ENCODE measurements around the gene RPL22.

RPL22 gene

DNA sequence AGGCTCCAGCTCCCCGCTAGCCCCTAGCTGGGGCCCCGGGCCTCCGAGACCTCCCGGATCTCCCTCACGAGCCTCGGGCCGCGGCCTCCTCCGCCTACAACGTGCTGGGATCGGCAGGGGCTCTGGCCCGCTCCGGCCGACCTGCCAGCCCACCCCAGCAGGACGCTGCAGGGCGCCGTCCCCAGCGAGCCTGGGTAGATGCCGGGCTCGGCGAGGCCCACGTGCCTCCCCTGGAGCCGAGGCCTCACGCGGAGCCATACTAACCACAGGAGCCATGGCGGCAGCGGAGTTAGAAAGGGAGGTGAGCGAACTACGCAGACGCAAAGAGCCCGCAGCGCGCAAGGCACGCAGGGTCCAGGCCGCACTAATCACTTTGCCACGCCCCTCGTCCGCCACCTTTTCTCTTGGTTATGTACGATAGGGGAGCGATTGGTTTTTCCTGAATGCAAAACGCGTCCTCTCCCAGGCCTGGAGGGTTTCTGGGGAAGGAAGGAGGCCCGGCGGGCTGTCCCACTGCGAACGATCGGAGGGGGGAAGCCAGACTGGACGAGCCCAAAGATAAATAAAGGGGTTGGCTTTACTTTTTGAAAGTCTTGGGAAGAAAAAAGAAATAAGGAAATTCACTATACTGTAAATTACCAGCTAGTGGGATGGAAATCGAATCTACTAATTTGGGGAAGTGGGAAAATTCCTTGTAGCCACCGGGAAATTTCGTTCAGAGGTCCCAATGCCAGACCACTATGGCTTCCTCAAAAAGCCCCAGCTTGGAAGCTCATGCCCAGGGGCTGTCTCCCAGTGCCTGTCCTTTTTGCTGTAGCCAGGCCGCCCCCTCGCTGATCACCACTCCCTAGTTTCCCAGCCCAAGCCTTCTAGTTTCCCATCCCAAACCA is at the start of gene RPL22:
TSS of gene RPL22 (minus strand) at position 298 of the 890 bp plus-strand sequence. CDS start at position 276, 22 bp downstream.
- DNase-seq = peak; percentile 96

DNA sequence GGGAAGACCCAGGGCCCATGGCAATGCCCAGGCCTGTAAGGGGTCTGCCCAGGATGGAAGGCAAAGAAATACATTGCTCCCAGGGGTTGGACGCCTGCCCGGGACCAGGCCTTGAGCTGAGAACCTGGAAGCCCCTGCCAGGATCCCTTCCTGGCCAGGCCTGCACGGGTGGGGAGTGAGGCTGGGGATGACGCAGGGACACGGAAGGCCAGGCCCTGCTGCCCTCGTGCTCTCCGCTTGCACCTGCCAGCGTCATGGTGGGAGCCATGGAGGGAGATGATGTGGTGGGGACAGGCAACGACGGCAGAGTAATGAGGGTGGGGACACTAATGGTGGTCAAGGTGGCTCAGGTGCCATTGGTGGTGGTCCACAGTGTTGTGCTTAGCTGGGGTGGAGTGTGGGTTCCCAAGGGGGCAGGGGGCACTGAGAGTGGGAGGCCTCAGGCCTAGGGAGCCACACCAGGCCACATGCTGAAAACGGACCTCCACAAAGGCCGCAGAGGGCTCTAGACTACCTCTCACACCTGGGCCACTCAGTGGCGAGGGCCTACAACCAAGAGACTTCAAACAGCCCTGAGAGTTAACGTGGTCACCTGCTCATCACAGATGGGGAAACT is 48.9 kb upstream of the RPL22 start:
- no peak for DNase-seq

DNA sequence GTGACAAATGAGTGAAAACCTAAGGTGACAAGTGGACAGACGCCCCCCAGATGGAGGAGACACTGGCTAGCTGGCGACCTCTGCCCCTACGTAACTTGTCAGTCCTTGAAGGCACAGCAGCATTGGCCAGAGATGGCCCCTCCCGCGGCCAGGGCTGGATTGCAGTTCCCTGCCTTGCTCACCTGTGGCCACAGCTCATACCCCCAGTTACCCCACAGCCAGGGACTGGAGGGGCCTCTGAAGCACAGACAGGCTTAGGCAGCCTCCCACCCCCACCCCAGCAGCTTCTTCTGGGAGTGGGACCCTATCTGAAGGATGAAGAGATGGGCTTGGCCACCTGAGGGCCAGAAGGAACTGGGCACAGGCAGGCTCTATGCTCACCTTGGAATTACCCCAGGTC is 48.3 kb upstream of the RPL22 start:
- DNase-seq = no peak

DNA sequence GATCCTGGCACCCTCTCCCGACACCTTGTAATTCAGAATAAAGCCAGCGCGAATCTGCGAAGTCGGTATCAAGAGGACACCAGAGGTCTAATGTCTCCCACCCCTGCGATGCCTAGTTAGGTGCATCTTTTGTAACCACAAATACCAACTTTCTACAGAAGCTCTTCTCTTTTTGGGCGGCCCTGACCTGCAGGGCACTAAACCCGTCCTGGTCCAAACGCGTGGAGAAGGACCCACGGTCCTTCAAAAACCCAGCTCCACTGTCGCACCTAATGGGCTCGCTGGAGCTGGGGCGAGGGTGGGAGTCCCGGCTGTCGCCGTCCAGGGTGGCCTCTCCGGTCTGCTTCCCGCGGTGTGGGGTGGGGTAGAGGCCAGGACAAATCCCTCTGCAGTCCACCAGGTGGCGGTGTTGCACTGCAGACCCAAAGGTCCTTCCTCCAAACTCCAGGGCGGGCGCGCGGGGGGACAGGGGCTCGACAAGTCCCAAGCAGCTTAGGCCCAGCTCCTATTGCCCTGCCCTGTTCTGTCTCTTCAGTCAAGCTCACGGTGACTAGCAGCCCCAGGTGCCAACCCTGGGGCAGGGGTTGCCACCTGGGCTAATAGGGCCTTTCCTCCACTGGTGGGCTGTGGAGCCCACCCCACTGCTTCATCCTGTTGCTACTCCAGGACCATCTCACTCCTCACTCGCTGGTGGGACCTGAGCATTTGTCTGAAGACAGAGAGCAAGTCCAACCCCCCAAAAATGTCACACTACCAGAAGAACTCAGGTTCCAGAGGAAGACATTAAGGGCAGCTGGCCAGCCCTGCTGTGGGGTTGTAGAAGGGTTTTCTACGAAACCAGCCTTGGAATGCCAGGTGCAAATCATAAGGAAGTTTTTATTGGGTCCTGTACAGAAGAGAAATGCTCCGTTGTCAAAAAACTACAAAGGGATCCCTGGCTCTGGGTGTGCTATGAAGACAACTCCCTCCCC is 47.4 kb upstream of the RPL22 start:
- DNase-seq = peak; percentile 94

DNA sequence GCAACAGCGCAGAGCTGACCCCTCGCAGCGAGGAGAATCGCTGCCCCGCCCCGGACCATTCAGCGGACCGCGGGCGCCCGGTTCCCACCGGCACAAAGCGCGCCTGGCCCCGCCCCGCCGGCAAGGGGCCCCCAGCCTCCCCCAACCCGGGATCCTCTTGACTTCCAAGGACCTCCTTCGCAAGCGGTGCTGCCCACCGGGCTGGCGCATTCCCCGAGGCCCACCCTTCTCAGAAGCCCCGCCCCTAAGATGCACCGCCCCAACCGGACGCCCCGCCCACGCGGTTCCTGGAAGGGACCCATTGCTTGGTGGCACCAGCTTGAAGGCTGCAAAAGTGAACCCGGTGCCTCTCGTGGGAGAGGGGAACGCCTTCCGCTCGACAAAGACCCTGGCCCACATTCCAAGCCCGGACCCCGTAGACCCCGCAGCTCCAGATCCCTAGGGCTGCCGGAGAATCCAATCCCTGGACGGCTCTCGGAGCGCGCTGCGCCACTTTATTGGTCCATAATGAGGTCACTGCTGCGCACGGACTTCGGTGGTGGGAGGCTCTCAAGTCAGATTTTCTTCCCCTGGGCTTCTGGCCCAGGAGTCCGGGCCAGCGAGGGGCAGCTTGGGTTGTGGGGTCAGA is 46.6 kb upstream of the RPL22 start:
- DNase-seq = peak; percentile 82

DNA sequence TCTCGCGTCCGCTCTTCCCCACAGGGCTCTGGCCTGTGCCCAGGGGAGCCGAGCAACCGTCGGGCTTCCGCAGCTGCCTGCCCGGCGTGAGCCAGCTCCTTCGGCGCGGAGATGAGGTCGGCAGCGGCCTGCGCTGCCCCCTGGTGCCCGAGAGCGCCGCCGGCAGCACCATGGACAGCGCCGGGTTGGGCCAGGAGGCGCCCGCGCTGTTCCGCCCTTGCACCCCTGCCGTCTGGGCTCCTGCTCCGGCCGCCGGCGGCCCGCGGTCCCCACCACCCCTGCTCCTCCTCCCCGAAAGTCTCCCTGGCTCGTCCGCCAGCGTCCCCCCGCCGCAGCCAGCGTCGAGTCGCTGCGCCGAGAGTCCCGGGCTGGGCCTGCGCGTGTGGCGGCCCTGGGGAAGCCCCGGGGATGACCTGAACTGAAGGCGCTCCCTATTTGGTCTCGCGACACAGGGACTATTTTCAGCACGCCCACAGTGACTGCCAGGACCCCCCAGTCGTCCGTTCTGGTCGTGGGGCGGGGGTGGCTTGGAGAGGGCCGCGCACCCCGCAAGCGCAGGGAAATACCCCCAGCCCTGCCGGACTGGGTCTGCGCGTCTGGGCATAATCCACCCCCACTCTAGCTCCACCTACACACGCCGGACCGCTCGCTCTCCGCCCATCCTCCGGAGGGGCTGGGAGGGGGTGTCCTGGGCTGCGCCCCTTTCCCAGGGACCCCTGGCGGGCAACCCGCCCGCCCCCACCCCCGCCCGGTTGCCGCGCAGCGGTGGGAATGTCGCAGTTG is 45.9 kb upstream of the RPL22 start:
- peak; percentile 91 for DNase-seq

DNA sequence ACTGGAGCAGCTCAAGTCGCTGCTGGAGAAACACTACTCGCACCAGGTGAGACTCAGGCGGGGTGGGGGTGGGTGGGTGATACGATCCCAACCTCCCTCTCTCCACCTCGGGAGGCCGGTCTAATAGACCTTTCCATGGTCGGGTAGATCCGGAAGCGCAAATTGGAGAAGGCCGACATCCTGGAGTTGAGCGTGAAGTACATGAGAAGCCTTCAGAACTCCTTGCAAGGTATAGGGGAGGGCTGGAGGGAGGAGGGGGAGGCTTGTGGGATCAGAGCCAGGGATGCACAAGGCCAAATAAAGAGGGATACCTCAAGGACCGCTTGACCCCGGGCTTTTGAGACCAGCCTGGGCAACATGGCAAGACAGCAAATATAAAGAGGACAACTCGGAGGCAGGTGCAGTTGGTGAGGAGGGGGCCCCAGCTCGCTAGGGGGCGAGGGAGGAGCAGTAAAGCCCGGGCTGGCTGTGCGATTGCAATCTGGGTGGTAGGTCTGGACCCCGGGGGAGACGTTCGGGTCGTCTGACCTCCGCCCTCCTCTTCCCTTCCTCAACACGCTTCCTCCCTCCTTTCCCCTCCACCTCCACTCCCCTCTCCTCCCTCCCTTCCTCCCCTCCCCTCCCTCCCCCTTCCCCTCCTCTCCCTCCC is 45.1 kb upstream of the RPL22 start:
- DNase-seq = no peak

DNA sequence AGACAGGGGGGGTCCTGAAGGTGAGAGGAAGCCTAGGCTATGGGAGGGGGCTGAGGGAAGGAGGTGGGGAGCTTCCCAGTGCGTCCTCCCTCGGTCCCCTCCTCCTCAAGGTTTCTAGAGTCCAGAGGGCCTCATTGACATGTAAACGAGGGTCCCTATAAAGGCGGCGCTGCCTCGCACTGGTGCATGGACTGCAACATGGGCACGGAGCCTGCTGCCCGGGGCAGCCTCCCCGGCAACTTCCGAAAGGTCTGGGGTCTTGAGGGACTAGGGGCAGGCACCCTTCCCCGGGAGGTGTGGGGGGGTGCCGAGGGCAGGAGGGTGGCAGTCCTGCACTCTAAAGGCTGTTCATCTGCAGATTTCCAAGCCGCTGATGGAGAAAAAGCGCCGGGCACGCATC is 44.6 kb upstream of the RPL22 start, which contains the start of gene HES3:
TSS of gene HES3 (plus strand) at position 187 of the 400 bp plus-strand sequence. CDS start at position 374, 187 bp downstream.
- no peak for DNase-seq

DNA sequence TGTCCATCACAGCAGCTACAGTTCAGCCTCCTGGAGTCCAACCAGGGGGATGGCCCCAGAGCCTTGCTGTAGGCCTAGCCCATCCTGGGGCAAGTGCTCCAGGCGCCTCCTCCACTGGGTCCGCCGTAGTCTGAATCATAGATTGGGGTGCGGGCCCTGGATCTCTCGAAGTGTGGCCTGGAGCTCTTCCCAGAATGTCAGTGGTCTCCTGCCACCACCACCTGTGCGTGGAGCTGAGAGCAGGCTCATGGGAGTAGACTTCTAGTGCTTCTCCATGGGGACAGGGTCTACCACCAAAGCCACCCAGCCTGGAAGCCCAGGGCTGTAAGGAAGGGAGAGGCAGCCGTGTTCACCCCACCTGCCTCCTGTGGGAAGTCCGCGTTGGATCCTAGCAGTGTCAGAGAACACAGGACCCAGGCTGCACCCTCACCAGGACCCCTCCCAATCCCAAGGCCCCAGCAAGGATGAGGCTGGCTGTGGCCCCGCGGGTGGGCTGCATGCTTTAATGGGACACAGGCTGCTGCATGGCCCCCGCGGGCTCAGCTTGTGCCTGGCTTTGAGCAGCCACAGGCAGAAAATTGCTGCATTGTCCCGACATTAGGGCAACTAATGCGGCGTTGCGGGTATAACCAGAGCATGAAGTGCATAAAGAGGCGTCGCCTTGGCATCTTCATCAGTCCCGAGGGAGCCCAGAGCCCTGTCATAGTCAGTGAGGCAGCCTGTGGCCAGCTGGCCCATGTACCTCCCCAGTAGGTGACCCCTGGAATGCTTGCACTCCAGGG is 43.8 kb upstream of the RPL22 start:
- DNase-seq = no peak

DNA sequence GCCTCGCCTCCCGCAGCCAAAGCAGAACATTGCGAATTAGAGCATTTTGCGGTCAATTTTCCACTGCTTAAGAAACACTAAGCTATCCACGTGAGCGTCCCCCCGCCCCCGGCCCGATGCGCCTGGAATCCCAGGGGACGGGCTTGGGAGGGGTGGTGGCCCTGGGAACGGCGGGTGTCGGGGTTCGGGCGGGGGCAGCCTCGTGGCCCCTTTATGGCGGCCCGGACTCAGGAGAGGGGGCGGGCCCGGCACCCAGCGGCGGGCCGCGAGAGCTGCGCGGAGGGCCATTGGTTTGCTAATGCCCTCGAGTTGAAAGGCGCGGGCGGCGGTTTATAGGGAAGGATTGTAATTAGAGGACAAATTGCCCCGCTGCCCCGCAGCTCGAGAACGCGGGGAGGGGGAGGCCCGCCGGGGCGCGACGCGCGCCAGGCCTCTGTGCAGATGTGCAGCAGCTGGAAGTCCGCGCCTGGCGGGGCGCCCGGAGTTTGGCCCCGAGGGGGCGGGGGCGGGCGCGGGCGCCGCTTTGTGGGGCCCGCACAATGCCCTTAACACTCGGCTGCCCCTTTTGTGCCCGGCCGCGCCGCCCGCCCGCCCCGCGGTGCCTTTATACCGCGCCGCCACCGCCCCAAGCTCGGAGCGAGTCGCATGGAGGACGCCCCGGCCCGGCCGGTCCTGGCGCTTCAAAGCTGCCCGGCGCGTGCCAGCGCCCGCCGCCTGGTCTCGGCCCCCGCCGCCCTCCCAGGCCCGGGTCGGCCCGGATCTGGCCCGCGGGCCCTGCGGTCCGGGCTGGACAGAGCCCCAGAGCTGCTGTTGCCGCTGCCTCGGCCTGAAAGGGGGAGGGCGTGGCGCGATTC is 42.7 kb upstream of the RPL22 start:
- no peak for DNase-seq

DNA sequence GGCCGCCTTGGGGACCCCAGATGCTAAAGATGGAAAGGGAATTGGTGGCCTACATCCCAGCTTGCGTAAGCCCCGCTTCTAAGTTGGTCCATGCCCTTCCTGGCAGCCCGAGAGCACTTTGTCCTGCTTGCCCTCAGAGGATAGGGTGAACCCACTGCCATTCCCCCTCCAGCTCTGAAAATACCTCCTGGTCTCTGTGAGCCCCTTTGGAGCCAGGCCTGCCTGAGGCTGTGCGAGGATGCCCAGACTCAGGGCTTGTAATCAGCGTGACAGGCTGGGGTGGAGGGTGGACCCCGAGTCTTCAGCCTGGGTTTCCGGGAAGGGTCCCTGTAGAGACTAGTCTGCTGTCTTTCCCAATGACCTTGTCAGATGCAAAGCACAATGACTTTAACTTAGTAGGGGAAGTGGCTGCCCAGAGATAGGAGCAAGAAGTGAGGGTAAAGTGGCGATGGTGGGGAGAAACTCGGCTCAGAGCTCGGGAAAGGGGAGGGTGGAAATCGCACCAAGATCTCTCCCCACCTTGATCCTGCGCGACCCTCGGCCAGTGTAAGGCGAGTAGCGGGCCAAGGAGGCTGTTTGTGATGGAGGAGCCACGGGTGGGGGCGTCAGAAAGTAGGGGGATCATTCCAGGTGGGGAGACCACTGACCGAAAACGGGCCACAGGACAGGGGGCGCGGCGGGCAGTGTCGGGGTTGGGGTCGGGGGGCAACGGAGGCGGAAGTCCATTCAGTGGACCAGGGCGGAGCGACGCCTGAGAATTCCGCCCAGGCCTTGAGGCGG is 41.9 kb upstream of the RPL22 start:
- no peak for DNase-seq

DNA sequence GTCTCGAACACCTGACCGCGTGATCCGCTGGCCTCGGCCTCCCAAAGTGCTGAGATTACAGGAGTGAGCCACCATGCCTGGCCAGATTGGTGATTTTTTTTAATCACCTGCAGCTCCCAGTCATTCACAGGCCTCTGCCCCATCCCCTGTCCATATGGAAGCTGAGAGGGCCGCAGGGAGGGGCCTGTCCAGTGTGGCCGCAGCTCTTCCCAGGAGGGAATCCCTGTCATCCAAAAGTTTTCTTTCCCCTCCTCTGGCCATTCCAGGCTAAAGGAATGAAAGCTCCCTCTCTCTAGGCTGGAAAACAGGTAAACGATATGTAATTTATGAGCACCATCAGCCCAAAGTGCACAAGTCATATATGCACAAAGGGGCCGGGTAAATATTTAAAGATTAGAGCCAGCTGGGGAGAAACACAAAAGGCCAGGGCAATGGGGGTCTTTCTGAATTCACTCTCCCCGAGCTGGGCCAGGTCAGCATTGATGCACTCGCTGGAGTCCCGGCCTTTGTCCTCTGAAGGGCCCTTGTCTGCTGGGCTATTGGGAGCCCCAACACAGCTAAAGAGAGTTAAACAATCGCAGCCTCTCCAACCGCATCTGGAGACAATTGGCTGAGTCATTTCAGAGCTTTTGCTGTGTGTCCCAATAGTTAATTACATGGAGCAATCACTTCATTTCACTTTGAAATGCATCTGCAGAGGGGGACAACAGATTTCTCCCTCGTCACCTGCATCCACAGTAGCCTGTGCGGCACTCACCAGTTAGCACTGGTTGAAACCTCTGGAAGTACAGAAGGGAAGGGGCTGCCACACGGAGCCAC is 40.8 kb upstream of the RPL22 start:
- DNase-seq = no peak

DNA sequence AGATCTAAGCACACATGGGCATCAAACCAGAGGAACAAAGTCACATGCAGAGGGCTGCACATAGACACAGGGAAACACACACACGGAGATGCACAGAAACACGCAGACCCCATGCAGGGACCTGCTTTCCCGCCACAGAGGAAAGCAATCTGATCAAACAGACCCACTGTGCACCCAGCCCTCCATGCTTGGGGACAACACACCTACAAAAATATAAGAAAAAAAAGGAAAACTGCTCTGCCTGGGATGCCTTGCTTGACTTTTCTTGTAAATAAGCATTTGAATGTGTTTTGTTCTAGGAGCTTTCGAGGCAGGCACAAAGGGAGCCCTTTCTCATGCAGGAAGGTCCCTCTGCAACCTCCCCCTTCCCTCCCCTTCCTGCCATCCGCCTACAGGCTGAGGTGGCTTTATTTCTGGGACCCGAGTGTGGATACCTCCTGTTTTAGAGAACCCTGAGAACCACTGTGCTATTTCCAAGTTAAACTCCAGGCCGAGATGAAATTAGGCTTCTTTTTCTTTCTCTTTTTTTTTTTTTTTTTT is 39.9 kb upstream of the RPL22 start:
- no peak for DNase-seq

DNA sequence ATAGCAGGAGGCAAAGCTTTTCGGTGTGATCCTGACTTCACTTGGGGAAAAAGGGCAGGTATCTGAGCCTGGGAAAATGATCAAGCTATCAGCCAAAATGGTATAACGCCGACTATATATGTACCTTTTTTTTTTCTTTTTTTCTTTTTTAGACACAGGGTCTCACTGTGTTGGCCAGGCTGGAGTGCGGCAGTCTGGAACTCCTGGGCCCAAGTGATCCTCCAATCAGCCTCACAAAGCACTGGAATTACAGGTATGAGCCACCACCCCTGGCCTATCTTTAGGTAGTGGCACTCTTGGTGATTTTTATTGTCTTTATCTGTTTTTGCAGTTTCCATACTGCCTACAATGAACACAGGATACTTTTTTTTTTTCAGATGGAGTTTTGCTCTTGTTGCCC is 37.7 kb upstream of the RPL22 start:
- DNase-seq = no peak

DNA sequence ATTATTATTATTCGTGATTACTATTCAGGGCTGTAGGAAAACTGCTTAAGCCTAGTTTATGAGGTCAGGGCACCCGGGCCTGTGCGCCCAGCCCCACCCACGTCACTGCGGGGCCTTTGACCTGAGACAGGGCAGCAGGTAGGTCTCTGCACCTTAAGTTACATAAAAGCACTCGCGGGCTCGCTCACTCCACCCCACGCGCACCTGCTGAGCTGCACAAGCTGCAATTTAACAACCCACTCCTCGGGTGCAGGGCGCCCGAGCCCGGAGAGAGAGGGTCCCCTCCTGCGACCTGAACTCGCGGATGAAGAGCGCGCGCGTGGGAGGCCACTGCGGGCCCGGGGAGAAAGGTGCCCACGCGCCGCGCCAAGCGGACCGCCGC is 35.9 kb upstream of the RPL22 start:
- DNase-seq = peak; percentile 75

DNA sequence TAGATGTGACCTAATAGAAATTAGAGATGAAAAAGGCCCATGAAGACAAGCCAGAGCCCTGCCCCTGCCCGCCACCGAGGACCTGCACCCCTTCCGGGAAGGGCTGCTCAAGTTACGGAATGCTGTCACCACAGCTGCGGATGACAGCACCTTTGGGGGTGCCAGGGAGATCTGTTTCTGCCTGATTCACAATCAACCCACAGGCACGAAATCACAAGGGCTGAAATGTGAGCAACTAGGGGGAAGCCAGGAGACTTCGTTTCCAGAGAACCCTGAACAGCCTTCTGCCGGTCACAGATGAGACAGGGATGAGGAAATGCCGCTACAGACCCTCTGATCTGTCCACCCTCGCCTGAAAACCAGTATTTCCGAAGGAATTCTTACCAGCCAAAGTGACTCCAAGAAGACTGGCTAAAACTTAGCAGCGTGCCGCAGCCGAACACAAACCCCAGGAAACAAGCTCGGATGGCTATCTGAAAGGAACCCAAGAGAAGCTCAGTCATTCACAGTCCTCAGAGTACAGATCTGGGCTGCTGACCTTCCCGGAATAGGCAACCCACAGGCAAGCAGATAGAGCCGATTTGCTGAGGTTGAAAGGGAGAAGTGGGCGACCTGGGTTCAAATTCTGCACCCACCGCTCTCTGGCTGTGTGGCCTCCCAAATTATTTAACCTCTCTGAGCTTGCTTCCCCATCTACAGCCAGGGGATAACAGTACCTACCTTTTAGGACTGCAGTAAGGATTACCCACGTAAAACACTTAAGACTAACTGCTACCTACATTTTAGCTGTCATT is 35.3 kb upstream of the RPL22 start:
- no peak for DNase-seq

DNA sequence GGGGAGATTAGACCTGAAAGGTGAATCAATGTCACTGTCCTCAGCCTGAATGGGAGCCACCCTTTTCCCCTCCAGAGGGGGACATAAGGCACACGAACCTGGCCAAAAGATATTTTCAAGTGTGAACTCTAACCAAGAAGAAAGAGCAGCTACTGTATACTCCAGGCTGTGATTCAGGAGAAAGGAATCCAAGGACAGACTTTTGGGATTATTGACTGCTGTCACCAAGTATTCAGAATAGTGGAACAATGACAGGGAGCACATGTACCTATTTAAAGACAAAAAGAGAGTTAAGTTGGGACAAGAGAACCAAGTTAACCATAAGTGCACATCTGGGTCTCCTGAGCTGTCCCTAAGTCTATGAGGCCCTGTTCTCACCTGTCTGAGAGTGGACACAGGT is 34.0 kb upstream of the RPL22 start:
- no peak for DNase-seq
